Esophagus muscularis mucosa (tissue), 4 donors: ENCODE results near the gene HINFP. TPM values are rescaled to one million over a fixed set of nuclear protein-coding genes. Genes with fewer than 3 reads are reported as not detected.

Experiments used
- DNase-seq: peaks from one replicate; pipeline ENCODE4 v3.0.0-alpha.2; 2017; ENCODE audit errors: extremely low spot score
- H3K27ac ChIP-seq, 4 donors: fragments of 200-600 bp; sonication (generic); replicated peaks in 1 of 4; 1 replicate in 3 of 4; 2 replicates in 1 of 4; pipeline ENCODE4 v1.5.1; 2016 to 2019; ENCODE audit warnings: mild to moderate bottlenecking in 1 of 4
- H3K27me3 ChIP-seq, 4 donors: fragments of 200-600 bp; sonication (generic); one replicate each; pipeline versions ENCODE4 v1.5.1 to v1.6.0; 2016 to 2019
- H3K36me3 ChIP-seq, 4 donors: fragments of 200-600 bp; sonication (generic); one replicate each; pipeline ENCODE4 v1.5.1; 2016 to 2019
- H3K4me1 ChIP-seq, 4 donors: fragments of 200-600 bp; sonication (generic); one replicate each; pipeline ENCODE4 v1.5.1; 2016 to 2019
- H3K4me3 ChIP-seq, 4 donors: fragments of 200-600 bp; sonication (generic); 1 replicate in 2 of 4; 2 replicates in 2 of 4; pipeline ENCODE4 v1.5.1; 2016 to 2019; ENCODE audit warnings: mild to moderate bottlenecking in 4 of 4, moderate library complexity in 1 of 4
- H3K9me3 ChIP-seq, 4 donors: fragments of 200-600 bp; sonication (generic); 1 replicate in 3 of 4; 2 replicates in 1 of 4; pipeline ENCODE4 v1.5.1; 2016 to 2019
- EP300 ChIP-seq: sonication (generic); formaldehyde crosslinking; IDR thresholded peaks from one replicate; pipeline ENCODE4 v1.6.1; 2017; ENCODE audit warnings: antibody characterized with exemption
- POLR2A ChIP-seq: fragments of 450-650 bp; IDR thresholded peaks from one replicate; pipeline ENCODE4 v1.6.1; 2017; ENCODE audit warnings: antibody characterized with exemption, moderate library complexity, mild to moderate bottlenecking, low read depth
- POLR2AphosphoS5 ChIP-seq, 2 donors: sonication (generic); formaldehyde crosslinking; IDR thresholded peaks; one replicate each; pipeline ENCODE4 v1.6.1; 2017; ENCODE audit warnings: antibody characterized with exemption in 2 of 2
- WGBS: methylation state at CpG from one replicate; pipeline ENCODE4 v1.1.5; 2018; 5-methylcytosine and 5-hydroxymethylcytosine counted together
- intact Hi-C: fragments of 100-400 bp; cut with DNase I; formaldehyde crosslinking; loops from one replicate; pipeline ENCODE4 v1.15.1; 2023
- total RNA-seq, 4 donors: library from RNA; depleted of rRNA; stranded (reverse); fragments of >200 nt; gene quantifications; one replicate each; pipeline versions ENCODE4 v1.1.0 to v1.2.1, GENCODE V29; 2016
- TF ChIP-seq, protein P1 (sequence below), 3 experiments: fragments of 200-600 bp in 2 of 3; fragments of 450-650 bp in 1 of 3; sonication (generic) in 2 of 3; IDR thresholded peaks; one replicate each; pipeline ENCODE4 v1.5.1; 2017 to 2019; ENCODE audit warnings: antibody characterized with exemption in 3 of 3, mild to moderate bottlenecking in 2 of 3, moderate library complexity in 1 of 3

Gene HINFP
- total RNA-seq, 4 donors from 2014 or later = 22.8 to 30.8 (median 26.4) TPM

DNA sequence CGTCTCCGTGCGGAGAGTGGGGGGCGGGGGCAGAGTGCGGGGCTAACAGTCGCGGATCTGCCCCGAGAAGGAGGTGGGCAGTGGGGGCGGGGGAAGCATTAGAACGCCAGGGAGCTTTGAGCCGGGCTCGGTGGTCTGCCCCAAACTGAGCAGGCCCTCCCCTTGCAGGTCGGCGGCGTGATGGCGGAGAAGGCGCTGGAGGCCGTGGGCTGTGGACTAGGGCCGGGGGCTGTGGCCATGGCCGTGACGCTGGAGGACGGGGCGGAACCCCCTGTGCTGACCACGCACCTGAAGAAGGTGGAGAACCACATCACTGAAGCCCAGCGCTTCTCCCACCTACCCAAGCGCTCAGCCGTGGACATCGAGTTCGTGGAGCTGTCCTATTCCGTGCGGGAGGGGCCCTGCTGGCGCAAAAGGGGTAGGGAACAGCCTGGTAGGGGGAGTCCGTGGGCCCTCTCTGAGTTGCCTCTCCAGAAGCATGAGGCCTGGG, 28.5 kb downstream of the HINFP start:
- H3K27ac ChIP-seq = no peak overlapping the region

DNA sequence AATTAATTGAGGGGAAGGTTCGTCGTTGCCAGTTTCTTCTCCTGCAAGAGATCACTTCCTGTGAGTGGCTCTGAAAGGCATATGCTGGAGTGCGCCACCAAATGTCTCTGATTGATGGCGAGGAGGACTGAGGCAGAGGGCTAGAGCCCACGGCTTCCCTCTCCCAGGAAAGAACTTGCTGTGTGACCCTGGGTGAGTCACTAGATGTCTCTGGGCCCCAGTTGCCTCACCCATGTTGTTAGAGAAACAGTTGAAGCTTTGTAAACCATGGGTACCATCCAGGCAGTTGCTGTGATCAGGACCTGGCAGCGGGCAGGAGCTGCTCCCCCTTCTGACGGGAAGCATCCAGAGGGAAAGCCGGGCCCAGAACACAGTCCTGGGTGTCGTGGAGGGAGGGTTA, 30.7 kb downstream of the HINFP start:
- no peak for TF ChIP-seq POLR2AphosphoS5 (IDR thresholded peaks at IDR 0.05)
- TF ChIP-seq EP300 = no peak
- intact Hi-C loops = no loop called here
- Histone ChIP-seq H3K4me1 (peaks cover 13 to 20% (median 18%) of the 10 kb centered on the region in 4 donors), H3K9me3 (no peaks in the 10 kb centered on the region), H3K27me3 (peaks cover 0 to 8% (median 0%) of the 10 kb centered on the region in 4 donors), H3K4me3 (no peak overlapping the region), H3K36me3 (no peaks in the 10 kb centered on the region), H3K27ac (no peak overlapping the region)
- 80% methylated on average over 7 of the region's 9 CpGs for WGBS
- no peak for DNase-seq

More for the DNA sequence above, 28.5 kb downstream of the HINFP start:
- peaks cover 0 to 8% (median 0%) of the 10 kb centered on the region in 4 donors for H3K27me3 ChIP-seq
- TF ChIP-seq POLR2AphosphoS5 (IDR thresholded peaks at IDR 0.05) (no peak), POLR2A (no peak)
- 55% methylated on average over 25 of the region's 33 CpGs for WGBS
- peaks cover 13 to 25% (median 21%) of the 10 kb centered on the region in 4 donors for H3K4me1 ChIP-seq
- H3K9me3 ChIP-seq = no peaks in the 10 kb centered on the region
- no peaks in the 10 kb centered on the region for H3K36me3 ChIP-seq
- intact Hi-C loops = loop anchor here (5.0 kb wide), 1 partner anchor 47 kb away; no protein-coding TSS in a partner anchor
- DNase-seq = no peak
- peak overlapping the region; percentile 63 to 84 (median 67) for H3K4me3 ChIP-seq

DNA sequence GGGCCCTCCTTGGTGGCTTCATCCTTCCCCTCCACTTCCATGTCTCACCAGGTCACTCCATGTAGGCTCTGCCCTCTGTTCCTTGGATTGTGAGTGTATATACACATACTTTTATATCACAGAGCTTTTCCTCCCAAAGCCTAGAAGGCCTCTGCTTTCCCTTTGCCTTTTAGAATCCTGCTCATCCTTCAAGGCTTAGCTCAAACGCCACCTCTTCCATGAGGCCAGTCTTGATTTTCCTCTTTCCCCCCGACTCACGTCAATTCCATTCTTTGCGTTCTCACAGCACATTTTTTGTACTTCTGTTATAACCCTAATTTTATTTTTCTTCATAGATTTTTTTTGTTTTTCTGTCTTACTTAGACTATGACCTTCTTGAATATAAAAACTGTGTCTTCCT, 31.2 kb downstream of the HINFP start:
- Histone ChIP-seq H3K36me3 (no peaks in the 10 kb centered on the region), H3K4me1 (peaks cover 13 to 20% (median 18%) of the 10 kb centered on the region in 4 donors), H3K27me3 (peaks cover 0 to 8% (median 0%) of the 10 kb centered on the region in 4 donors), H3K9me3 (no peaks in the 10 kb centered on the region), H3K4me3 (no peak overlapping the region), H3K27ac (no peak overlapping the region)
- 89% methylated on average over 4 of the region's 4 CpGs for WGBS
- DNase-seq = no peak
- TF ChIP-seq, protein P1, sequence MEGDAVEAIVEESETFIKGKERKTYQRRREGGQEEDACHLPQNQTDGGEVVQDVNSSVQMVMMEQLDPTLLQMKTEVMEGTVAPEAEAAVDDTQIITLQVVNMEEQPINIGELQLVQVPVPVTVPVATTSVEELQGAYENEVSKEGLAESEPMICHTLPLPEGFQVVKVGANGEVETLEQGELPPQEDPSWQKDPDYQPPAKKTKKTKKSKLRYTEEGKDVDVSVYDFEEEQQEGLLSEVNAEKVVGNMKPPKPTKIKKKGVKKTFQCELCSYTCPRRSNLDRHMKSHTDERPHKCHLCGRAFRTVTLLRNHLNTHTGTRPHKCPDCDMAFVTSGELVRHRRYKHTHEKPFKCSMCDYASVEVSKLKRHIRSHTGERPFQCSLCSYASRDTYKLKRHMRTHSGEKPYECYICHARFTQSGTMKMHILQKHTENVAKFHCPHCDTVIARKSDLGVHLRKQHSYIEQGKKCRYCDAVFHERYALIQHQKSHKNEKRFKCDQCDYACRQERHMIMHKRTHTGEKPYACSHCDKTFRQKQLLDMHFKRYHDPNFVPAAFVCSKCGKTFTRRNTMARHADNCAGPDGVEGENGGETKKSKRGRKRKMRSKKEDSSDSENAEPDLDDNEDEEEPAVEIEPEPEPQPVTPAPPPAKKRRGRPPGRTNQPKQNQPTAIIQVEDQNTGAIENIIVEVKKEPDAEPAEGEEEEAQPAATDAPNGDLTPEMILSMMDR (IDR thresholded peaks at IDR 0.05) = no peak
- TF ChIP-seq EP300 = no peak
- TF ChIP-seq POLR2AphosphoS5 (IDR thresholded peaks at IDR 0.05) = no peak
- TF ChIP-seq POLR2A = no peak
- intact Hi-C loops = no loop called here

DNA sequence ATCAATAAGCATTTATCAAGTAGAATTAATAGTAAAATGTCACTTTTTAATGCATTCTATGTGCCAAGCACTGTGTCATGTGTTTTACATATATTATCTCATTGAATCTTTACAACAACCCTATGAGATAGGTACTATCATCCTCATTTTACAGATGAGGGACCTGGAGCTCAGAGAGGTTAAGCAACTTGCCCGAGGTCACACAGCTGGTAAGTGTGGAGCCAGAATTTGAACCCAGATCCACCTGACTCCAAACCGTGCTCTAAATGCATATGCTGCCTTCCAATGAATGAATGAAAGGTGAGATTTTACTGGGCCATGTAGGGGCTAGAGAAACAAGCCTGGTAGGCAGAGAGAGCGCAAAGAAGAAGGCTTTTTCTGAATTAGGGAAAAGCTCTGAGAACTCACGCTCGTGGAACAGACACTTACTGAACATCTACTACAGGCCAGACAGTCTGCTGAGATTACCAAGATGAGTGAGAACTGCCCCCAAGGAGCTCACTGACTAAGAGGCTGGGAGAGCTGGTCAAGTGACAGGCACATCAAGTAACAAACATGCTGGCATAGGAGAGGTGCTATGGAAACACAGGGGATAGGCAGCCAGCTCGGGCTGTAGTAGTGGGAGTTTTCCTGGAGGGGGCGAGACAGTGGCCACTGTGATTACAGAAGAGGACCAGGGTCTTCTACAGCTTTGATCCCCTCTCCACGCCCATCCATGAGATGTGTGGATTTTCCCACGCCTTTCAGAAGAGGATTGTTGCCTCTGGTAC, 31.9 kb downstream of the HINFP start:
- Histone ChIP-seq H3K4me3 (no peak overlapping the region), H3K9me3 (no peaks in the 10 kb centered on the region), H3K4me1 (peaks cover 13 to 19% (median 17%) of the 10 kb centered on the region in 4 donors), H3K27ac (no peak overlapping the region), H3K27me3 (peaks cover 0 to 8% (median 0%) of the 10 kb centered on the region in 4 donors), H3K36me3 (no peaks in the 10 kb centered on the region)
- TF ChIP-seq EP300 (no peak), POLR2AphosphoS5 (IDR thresholded peaks at IDR 0.05) (no peak), POLR2A (no peak)
- TF ChIP-seq, protein P1 (IDR thresholded peaks at IDR 0.05) = no peak
- no peak for DNase-seq
- 88% methylated on average over 9 of the region's 9 CpGs for WGBS
- intact Hi-C loops = no loop called here

DNA sequence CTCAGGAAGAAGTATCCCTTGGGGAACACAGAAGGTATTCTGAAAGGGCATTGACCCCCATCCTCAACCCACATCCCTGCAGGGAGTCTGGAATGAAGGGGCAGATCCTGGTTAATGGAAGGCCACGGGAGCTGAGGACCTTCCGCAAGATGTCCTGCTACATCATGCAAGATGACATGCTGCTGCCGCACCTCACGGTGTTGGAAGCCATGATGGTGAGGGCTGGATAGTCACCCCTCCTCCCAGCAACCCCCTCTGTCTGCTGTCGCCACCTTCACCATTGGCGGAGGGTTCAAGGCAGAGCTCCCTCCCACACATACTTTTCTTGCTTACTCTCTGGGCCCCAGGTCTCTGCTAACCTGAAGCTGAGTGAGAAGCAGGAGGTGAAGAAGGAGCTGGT, 32.8 kb downstream of the HINFP start:
- TF ChIP-seq POLR2AphosphoS5 (IDR thresholded peaks at IDR 0.05) (no peak), EP300 (no peak), POLR2A (no peak)
- TF ChIP-seq, protein P1 (IDR thresholded peaks at IDR 0.05) = no peak
- Histone ChIP-seq H3K36me3 (no peaks in the 10 kb centered on the region), H3K9me3 (no peaks in the 10 kb centered on the region), H3K4me3 (no peak overlapping the region), H3K27me3 (peaks cover 0 to 5% (median 0%) of the 10 kb centered on the region in 4 donors), H3K27ac (no peak overlapping the region), H3K4me1 (peaks cover 8 to 10% (median 9%) of the 10 kb centered on the region in 4 donors)
- DNase-seq = no peak
- WGBS = 91% methylated on average over 4 of the region's 6 CpGs
- intact Hi-C loops = no loop called here
